ENCODE measurements around the gene PKHD1.

Gene PKHD1

GRCh38 chr6:52089758-52090348 is 2.4 kb upstream of the PKHD1 start:
- no peak for DNase-seq (ENCODE audit: low read depth in 1 of 2, low spot score in 1 of 2)
- in situ Hi-C loops (cut with HindIII; ENCODE audit: low pct_unique_long_range_greater_than_20kb, low sequenced_read_pairs), result no loop called here
- no peak for TF ChIP-seq JUND (IDR thresholded peaks at IDR 0.05; ENCODE audit: low read depth)

GRCh38 chr6:52086741-52087140 is 672 bp downstream of the PKHD1 start:
- in situ Hi-C loops (cut with HindIII; ENCODE audit: low pct_unique_long_range_greater_than_20kb, low sequenced_read_pairs), result no loop called here
- no peak for TF ChIP-seq JUND (IDR thresholded peaks at IDR 0.05; ENCODE audit: low read depth)
- no peak for DNase-seq (ENCODE audit: low read depth in 1 of 2, low spot score in 1 of 2)

DNA sequence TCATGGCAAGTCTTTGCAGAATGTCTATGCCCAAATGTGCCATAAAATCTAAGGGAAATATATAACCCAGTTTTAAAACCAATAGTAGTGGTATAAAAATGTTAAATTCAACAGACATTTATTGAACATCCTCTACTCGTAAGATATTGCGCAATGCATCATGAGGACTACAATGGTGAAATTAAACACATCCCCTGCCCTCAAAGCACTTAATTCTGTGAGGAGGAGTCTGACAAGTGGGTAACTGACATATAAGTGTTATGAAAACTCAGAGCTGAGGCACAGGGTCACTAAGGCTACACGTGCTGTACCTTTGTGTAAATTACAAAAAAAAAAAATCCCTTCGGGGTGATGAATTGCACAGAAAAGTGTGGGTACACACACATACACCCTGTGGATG is 6.2 kb downstream of the PKHD1 start:
- DNase-seq (ENCODE audit: low read depth in 1 of 2, low spot score in 1 of 2), result no peak
- in situ Hi-C loops (cut with HindIII; ENCODE audit: low pct_unique_long_range_greater_than_20kb, low sequenced_read_pairs), result no loop called here
- TF ChIP-seq JUND (IDR thresholded peaks at IDR 0.05; ENCODE audit: low read depth), result no peak

- in situ Hi-C loops (cut with HindIII; ENCODE audit: low pct_unique_long_range_greater_than_20kb, low sequenced_read_pairs), result no loop called here
- no peak for TF ChIP-seq JUND (IDR thresholded peaks at IDR 0.05; ENCODE audit: low read depth)
- DNase-seq (ENCODE audit: low read depth in 1 of 2, low spot score in 1 of 2), result no peak
Observed at GRCh38 chr6:52077961-52078625, 9.3 kb downstream of the PKHD1 start.

GRCh38 chr6:52077180-52077884 is 10.1 kb downstream of the PKHD1 start:
- in situ Hi-C loops (cut with HindIII; ENCODE audit: low pct_unique_long_range_greater_than_20kb, low sequenced_read_pairs), result no loop called here
- DNase-seq (ENCODE audit: low read depth in 1 of 2, low spot score in 1 of 2), result no peak
- no peak for TF ChIP-seq JUND (IDR thresholded peaks at IDR 0.05; ENCODE audit: low read depth)

- DNase-seq (ENCODE audit: low read depth in 1 of 2, low spot score in 1 of 2), result no peak
- in situ Hi-C loops (cut with HindIII; ENCODE audit: low pct_unique_long_range_greater_than_20kb, low sequenced_read_pairs), result no loop called here
- no peak for TF ChIP-seq JUND (IDR thresholded peaks at IDR 0.05; ENCODE audit: low read depth)
Observed at GRCh38 chr6:52076791-52077179, 10.6 kb downstream of the PKHD1 start.

DNA sequence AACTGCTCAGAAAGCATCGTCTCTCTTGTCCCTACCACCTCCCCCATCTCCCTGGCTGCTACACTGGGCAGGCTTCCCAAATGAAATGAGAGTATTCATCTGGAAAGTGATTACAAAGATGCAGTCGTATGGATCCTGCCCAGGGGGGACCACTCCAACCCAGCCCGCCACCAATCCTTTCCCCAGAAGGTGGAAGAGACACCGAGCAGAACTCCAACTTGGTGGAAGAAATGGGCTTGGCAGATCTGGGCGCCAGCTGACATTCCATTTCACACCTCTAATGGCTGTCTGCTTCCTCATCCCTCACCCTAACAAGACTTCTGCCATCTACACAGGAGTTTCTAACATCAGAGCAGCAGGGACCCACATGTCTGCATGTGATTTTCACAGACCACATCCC is 12.7 kb downstream of the PKHD1 start:
- TF ChIP-seq JUND (IDR thresholded peaks at IDR 0.05; ENCODE audit: low read depth), result no peak
- DNase-seq (ENCODE audit: low read depth in 1 of 2, low spot score in 1 of 2), result no peak
- in situ Hi-C loops (cut with HindIII; ENCODE audit: low pct_unique_long_range_greater_than_20kb, low sequenced_read_pairs), result no loop called here

DNA sequence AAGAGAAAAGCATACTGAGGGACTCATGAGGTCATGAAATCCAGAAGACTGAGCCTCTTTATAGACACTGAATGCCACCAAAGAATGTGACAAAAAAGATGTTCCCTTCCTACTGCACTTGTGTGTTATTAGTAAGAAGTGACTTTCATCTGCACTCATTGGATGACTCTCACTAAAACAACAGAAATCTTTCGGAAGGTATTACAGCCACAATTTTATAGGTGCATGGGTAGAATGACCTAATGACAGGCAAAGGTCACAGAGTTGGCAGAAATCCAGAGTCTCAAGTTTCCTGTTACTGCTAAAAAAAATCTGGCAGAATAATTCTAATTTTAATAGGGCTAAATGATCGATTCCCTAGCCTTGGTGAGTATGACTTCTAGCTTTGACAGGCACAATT is 13.3 kb downstream of the PKHD1 start:
- in situ Hi-C loops (cut with HindIII; ENCODE audit: low pct_unique_long_range_greater_than_20kb, low sequenced_read_pairs), result no loop called here
- TF ChIP-seq JUND (IDR thresholded peaks at IDR 0.05; ENCODE audit: low read depth), result no peak
- DNase-seq (ENCODE audit: low read depth in 1 of 2, low spot score in 1 of 2), result no peak

DNA sequence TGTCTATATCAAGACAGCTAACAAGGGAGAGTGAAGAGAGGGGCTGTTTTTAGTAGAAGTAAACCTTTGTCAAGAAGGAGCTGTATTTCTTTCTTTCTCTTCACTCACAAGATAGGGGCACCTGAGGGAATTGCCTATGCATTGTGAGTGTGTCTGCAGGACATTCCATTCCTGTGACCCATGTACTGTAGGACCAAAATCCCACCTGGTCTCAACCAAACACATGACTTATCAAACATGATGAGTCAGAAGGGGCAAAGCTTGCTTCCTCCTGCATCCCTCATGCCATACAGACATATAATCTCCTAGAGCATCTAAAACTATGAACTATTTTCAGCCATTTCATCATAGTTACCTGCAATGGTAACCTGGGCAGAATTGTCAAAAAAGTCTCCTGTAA is 21.8 kb downstream of the PKHD1 start:
- no peak for TF ChIP-seq JUND (IDR thresholded peaks at IDR 0.05; ENCODE audit: low read depth)
- no peak for DNase-seq (ENCODE audit: low read depth in 1 of 2, low spot score in 1 of 2)
- in situ Hi-C loops (cut with HindIII; ENCODE audit: low pct_unique_long_range_greater_than_20kb, low sequenced_read_pairs), result no loop called here

DNA sequence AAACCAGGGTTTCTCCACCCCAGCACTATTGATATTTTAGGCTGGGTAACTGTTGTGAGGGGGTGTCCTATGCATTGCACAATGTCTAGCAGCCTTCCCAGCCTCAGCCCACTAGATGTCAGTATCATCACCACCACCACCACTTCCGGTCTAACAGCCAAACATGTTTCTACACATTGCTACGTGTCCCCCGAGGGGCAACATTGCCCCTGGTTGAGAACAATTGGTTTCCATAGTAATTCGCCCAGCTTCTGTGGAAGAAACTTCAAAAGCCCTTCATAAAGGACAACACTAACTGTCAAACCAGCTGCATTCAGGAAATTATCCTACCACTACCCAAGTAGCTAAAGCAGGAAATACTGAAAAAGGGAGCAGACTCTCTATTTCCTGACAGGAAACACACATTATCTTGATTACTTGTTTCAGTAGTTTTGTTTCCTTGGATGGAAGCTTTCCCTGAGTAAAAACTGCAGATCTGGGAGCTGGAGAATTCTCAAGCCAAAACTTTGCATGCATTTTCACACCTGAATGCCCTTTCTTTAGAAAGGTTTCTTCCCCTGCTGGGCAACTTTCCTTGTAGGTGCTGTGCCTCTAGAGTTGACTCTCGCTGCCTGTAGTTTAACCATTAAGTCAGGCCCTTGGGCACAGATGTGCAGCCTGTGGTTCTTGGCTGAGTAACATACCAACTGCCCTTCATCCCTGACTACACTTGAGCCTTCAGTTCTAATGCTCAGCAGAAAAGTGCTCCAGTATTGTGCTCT is 23.6 kb downstream of the PKHD1 start:
- in situ Hi-C loops (cut with HindIII; ENCODE audit: low pct_unique_long_range_greater_than_20kb, low sequenced_read_pairs), result no loop called here
- peak in 1 of 2 experiments; percentile 47 for DNase-seq (ENCODE audit: low read depth in 1 of 2, low spot score in 1 of 2)
- TF ChIP-seq JUND (IDR thresholded peaks at IDR 0.05; ENCODE audit: low read depth), result no peak

GRCh38 chr6:52061481-52061880 is 25.9 kb downstream of the PKHD1 start:
- no peak for TF ChIP-seq JUND (IDR thresholded peaks at IDR 0.05; ENCODE audit: low read depth)
- DNase-seq (ENCODE audit: low read depth in 1 of 2, low spot score in 1 of 2), result no peak
- in situ Hi-C loops (cut with HindIII; ENCODE audit: low pct_unique_long_range_greater_than_20kb, low sequenced_read_pairs), result no loop called here

- in situ Hi-C loops (cut with HindIII; ENCODE audit: low pct_unique_long_range_greater_than_20kb, low sequenced_read_pairs), result no loop called here
- TF ChIP-seq JUND (IDR thresholded peaks at IDR 0.05; ENCODE audit: low read depth), result no peak
- DNase-seq (ENCODE audit: low read depth in 1 of 2, low spot score in 1 of 2), result no peak
Observed at GRCh38 chr6:52059821-52060220, 27.6 kb downstream of the PKHD1 start.

DNA sequence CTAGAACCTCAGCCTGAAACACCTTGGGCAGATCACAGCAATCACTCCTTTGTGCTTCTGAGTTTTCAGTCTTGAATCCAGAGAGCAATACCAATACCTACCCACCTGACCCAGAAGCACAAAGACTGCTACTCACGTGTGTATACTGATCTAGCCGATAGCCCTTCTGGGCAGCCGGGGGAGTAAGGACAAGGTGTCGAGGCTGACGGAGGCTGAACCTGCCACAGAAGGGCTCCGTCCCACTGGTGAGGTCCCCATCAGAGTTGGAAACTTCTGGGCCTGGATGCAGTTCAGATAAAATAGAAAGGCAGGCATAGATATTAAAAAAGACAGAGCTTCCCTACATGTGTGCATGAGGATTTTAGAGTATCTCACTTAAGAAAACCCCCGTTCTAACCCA is 32.0 kb downstream of the PKHD1 start:
- TF ChIP-seq JUND (IDR thresholded peaks at IDR 0.05; ENCODE audit: low read depth), result no peak
- in situ Hi-C loops (cut with HindIII; ENCODE audit: low pct_unique_long_range_greater_than_20kb, low sequenced_read_pairs), result no loop called here
- DNase-seq (ENCODE audit: low read depth in 1 of 2, low spot score in 1 of 2), result no peak
